Measurements from ENCODE around the gene SFXN5.

DNA sequence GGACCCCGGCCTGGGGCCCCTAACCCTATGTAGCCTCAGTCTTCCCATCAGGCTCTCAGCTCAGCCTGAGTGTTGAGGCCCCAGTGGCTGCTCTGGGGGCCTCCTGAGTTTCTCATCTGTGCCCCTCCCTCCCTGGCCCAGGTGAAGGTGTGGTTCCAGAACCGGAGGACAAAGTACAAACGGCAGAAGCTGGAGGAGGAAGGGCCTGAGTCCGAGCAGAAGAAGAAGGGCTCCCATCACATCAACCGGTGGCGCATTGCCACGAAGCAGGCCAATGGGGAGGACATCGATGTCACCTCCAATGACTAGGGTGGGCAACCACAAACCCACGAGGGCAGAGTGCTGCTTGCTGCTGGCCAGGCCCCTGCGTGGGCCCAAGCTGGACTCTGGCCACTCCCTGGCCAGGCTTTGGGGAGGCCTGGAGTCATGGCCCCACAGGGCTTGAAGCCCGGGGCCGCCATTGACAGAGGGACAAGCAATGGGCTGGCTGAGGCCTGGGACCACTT lies 137.8 kb downstream of the SFXN5 start:
- TF ChIP-seq, protein P1, sequence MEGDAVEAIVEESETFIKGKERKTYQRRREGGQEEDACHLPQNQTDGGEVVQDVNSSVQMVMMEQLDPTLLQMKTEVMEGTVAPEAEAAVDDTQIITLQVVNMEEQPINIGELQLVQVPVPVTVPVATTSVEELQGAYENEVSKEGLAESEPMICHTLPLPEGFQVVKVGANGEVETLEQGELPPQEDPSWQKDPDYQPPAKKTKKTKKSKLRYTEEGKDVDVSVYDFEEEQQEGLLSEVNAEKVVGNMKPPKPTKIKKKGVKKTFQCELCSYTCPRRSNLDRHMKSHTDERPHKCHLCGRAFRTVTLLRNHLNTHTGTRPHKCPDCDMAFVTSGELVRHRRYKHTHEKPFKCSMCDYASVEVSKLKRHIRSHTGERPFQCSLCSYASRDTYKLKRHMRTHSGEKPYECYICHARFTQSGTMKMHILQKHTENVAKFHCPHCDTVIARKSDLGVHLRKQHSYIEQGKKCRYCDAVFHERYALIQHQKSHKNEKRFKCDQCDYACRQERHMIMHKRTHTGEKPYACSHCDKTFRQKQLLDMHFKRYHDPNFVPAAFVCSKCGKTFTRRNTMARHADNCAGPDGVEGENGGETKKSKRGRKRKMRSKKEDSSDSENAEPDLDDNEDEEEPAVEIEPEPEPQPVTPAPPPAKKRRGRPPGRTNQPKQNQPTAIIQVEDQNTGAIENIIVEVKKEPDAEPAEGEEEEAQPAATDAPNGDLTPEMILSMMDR (conservative IDR thresholded peaks at IDR 0.05): no peak
- no peak for TF ChIP-seq EZH2 (IDR thresholded peaks at IDR 0.05; ENCODE audit: low read depth)

Measured in PC-9 (cell line).